Chondrocyte (in vitro differentiated cells): Measurements from ENCODE around the gene PTGES. TPM values are rescaled to one million over a fixed set of nuclear protein-coding genes. Genes with fewer than 3 reads are reported as not detected.

Experiments used
- DNase-seq: peaks from one replicate; pipeline ENCODE4 v3.0.0; 2021; ENCODE audit warnings: mixed read lengths, low spot score
- H3K27ac Mint-ChIP-seq: one replicate; pipeline ENCODE4 v1.8.0; 2021; ENCODE audit warnings: mild to moderate bottlenecking, moderate library complexity, mixed read lengths; ENCODE audit not compliant: unreplicated experiment
- H3K27me3 Mint-ChIP-seq: 2 replicates; pipeline ENCODE4 v1.8.0; 2021; ENCODE audit warnings: low read depth, mixed read lengths
- H3K36me3 Mint-ChIP-seq: 2 replicates; pipeline ENCODE4 v1.8.0; 2021; ENCODE audit warnings: low read depth, mixed read lengths
- H3K4me1 Mint-ChIP-seq: 2 replicates; pipeline ENCODE4 v1.8.0; 2021; ENCODE audit warnings: low read depth, mild to moderate bottlenecking, mixed read lengths
- H3K4me3 Mint-ChIP-seq: one replicate; pipeline ENCODE4 v1.8.0; 2021; ENCODE audit warnings: mild to moderate bottlenecking, moderate library complexity, mixed read lengths; ENCODE audit not compliant: unreplicated experiment
- H3K9me3 Mint-ChIP-seq: 2 replicates; pipeline ENCODE4 v1.8.0; 2021; ENCODE audit warnings: low read depth, mixed read lengths
- CTCF ChIP-seq: fragments of 200-600 bp; sonication (generic); IDR thresholded peaks from 2 replicates; pipeline ENCODE4 v1.5.0; 2021; ENCODE audit warnings: antibody characterized with exemption, mild to moderate bottlenecking, moderate library complexity
- total RNA-seq: library from RNA; stranded (reverse); gene quantifications from 3 replicates; pipeline ENCODE4 v1.2.1, GENCODE V29; 2021

Gene PTGES
- total RNA-seq, 1 donor from 2014 or later: 1.3 TPM

GRCh38 chr9:129775448-129775798, 22.6 kb upstream of the PTGES start:
- no peak overlapping the region for H3K27ac Mint-ChIP-seq
- TF ChIP-seq CTCF: no peak
- H3K9me3 Mint-ChIP-seq: no peaks in the 10 kb centered on the region
- peaks cover 14% of the 10 kb centered on the region for H3K4me1 Mint-ChIP-seq
- no peak for DNase-seq
- H3K36me3 Mint-ChIP-seq: no peaks in the 10 kb centered on the region
- peaks cover 3% of the 10 kb centered on the region for H3K27me3 Mint-ChIP-seq
- no peak overlapping the region for H3K4me3 Mint-ChIP-seq

DNA sequence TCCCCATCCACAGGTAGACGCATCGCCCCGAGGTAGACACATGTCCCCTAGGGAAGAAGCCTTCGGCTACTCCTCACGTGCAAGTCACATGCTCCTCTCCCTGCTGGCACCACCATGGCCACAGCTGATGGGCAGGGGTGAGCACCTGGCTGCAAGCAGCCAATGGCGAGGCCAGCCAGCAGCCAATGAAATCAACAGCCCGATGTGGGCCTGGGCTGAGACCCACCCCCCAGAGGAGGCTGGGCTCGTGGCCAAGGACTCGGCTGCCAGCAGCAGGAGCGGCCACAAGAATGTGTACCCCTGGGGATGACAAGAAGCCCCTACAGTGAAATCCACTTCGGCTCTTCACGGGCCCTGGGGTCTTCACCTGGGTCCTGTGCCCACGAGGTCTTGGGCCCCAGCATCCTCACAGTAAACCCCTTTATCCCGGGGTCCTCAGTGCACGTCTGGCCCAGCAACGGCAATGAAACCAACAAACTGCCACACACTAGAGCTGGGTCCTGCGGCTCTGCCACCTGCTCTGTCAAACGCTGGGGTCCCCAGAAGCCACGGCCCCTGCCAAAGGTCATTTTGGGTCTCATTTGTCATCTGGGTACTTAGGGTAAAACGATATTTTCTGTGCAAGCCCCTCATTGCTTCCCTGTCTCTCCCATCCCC, 22.1 kb upstream of the PTGES start:
- no peak for DNase-seq
- Mint-ChIP-seq H3K27ac (no peak overlapping the region), H3K4me3 (no peak overlapping the region), H3K9me3 (no peaks in the 10 kb centered on the region), H3K4me1 (peaks cover 14% of the 10 kb centered on the region), H3K27me3 (peaks cover 3% of the 10 kb centered on the region), H3K36me3 (no peaks in the 10 kb centered on the region)
- no peak for TF ChIP-seq CTCF

DNA sequence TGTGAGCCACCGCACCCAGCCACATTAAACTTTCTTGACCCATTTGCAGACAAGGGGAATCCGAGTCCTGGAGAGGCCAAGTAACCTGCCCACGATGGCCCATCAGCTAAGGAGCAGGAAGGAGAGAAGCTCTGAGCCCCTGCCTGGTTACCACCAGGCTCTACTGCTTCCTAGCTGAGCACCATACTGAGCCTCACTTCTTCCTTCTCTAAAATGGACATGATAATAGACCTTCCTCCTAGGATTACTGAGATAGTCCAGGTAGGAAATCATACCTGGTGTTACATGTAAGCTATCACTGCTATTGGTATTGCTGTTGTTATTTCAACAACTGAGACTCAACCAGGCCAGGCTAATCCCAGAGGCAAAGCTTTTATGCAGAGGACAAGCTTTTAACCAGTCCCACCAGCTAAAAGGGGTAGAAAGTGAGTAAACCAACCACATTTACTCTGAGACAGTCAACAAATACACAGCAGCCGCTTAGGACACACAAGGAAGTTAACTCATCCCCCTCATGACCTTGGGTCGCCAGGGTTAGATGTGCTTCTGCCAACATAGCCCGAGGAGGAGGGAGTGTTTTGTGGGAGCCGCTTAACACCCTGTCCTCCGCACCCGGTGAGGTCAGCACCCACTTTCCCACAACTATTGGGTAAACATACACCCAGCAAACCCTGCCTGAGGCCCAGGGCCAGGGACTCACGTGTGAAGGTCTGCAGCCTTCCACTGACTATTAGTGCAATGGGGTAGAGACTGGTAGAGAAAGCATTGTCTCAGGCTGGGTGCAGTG, 20.6 kb upstream of the PTGES start:
- H3K27ac Mint-ChIP-seq: no peak overlapping the region
- peaks cover 14% of the 10 kb centered on the region for H3K4me1 Mint-ChIP-seq
- no peaks in the 10 kb centered on the region for H3K27me3 Mint-ChIP-seq
- no peaks in the 10 kb centered on the region for H3K9me3 Mint-ChIP-seq
- H3K4me3 Mint-ChIP-seq: no peak overlapping the region
- H3K36me3 Mint-ChIP-seq: no peaks in the 10 kb centered on the region
- no peak for TF ChIP-seq CTCF
- DNase-seq: no peak

- Mint-ChIP-seq H3K9me3 (no peaks in the 10 kb centered on the region), H3K4me1 (no peaks in the 10 kb centered on the region), H3K27ac (no peak overlapping the region), H3K36me3 (no peaks in the 10 kb centered on the region), H3K4me3 (no peak overlapping the region), H3K27me3 (no peaks in the 10 kb centered on the region)
- no peak for TF ChIP-seq CTCF
- no peak for DNase-seq
These were observed 17.9 kb upstream of the PTGES start for GRCh38 chr9:129770741-129771140.

DNA sequence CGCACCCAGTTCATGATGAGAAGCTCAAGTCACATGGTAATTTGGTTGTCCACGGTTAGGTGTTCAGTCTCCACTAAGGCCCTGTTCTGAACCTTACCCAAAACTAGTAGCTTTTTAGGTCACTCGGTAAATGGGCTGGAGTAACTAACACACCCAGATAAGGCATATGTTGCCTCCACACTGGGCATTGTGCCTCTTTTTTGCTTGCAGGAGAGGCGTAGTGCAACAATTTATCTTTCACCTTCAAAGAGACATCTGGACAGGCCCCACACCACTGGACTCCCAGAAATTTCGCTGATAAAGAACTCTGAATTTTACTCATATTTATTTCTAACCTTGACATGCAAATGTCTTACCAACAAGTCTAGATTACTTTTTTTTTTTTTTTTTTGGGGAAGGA, 16.8 kb upstream of the PTGES start:
- Mint-ChIP-seq H3K4me1 (no peaks in the 10 kb centered on the region), H3K9me3 (no peaks in the 10 kb centered on the region), H3K4me3 (no peak overlapping the region), H3K27me3 (no peaks in the 10 kb centered on the region), H3K27ac (no peak overlapping the region), H3K36me3 (no peaks in the 10 kb centered on the region)
- no peak for TF ChIP-seq CTCF
- no peak for DNase-seq
